Stimulated activated CD4-positive, alpha-beta T cell treated with anti-CD3 and anti-CD28 coated beads, Interleukin-12 subunit alpha, Interleukin-12 subunit beta, amount 100 ng/mL, for 48 hours (primary cell): ENCODE results near the gene DHX32.

Source experiments
- DNase-seq, 3 donors: peaks; one replicate each; pipeline ENCODE4 v3.0.0-alpha.2; 2020; ENCODE audit warnings: low read depth in 2 of 3, low spot score in 1 of 3

Gene DHX32

GRCh38 chr10:125812128-125812750, 68.9 kb downstream of the DHX32 start:
- DNase-seq: no peak

GRCh38 chr10:125811251-125811650, 69.8 kb downstream of the DHX32 start:
- DNase-seq: no peak

- no peak for DNase-seq
Measured at GRCh38 chr10:125808047-125808446, 73.0 kb downstream of the DHX32 start.

- no peak for DNase-seq
Measured at GRCh38 chr10:125802739-125803138, 78.4 kb downstream of the DHX32 start.

- no peak for DNase-seq
Measured at GRCh38 chr10:125802131-125802530, 79.0 kb downstream of the DHX32 start.

GRCh38 chr10:125801574-125801973, 79.5 kb downstream of the DHX32 start:
- no peak for DNase-seq

- no peak for DNase-seq
Measured at GRCh38 chr10:125799451-125800182, 81.5 kb downstream of the DHX32 start.

GRCh38 chr10:125797994-125798662, 83.0 kb downstream of the DHX32 start:
- DNase-seq: no peak

- DNase-seq: no peak
Measured at GRCh38 chr10:125797424-125797823, 83.7 kb downstream of the DHX32 start.

GRCh38 chr10:125795637-125796190, 85.4 kb downstream of the DHX32 start:
- DNase-seq: no peak

- DNase-seq: no peak
Measured at GRCh38 chr10:125795128-125795527, 86.0 kb downstream of the DHX32 start.

GRCh38 chr10:125792342-125793300, 88.5 kb downstream of the DHX32 start:
- no peak for DNase-seq

- DNase-seq: no peak
Measured at GRCh38 chr10:125788156-125789034, 92.7 kb downstream of the DHX32 start.
